Gastrocnemius medialis (tissue), 4 donors: ENCODE data around the gene THAP9. TPM values are rescaled to one million over a fixed set of nuclear protein-coding genes. Genes with fewer than 3 reads are reported as not detected.

Source experiments
- ATAC-seq, 2 donors: fragments of 150-250 bp; one replicate each; pipeline ENCODE4 v1.9.1; 2016
- DNase-seq, 2 donors: peaks; one replicate each; pipeline ENCODE4 v3.0.0-alpha.2; 2019
- H3K27ac ChIP-seq, 4 donors: fragments of 200-600 bp; sonication (generic); 1 replicate in 1 of 4; 2 replicates in 3 of 4; pipeline ENCODE4 v1.5.1; 2016 to 2018; ENCODE audit warnings: mild to moderate bottlenecking in 2 of 4, moderate library complexity in 1 of 4
- H3K27me3 ChIP-seq, 3 donors: fragments of 200-600 bp; sonication (generic) in 2 of 3; 1 replicate in 1 of 3; 2 replicates in 2 of 3; pipeline versions ENCODE4 v1.5.1 to v1.6.0; 2016 to 2019; ENCODE audit warnings: mild to moderate bottlenecking in 1 of 3, moderate library complexity in 1 of 3
- H3K36me3 ChIP-seq, 2 donors: fragments of 200-600 bp; sonication (generic) in 1 of 2; one replicate each; pipeline ENCODE4 v1.5.1; 2017 to 2018
- H3K4me1 ChIP-seq, 2 donors: fragments of 200-600 bp; sonication (generic) in 1 of 2; one replicate each; pipeline ENCODE4 v1.5.1; 2016 to 2017; ENCODE audit warnings: mild to moderate bottlenecking in 2 of 2
- H3K4me3 ChIP-seq, 4 donors: fragments of 200-600 bp; sonication (generic) in 3 of 4; 1 replicate in 1 of 4; 2 replicates in 3 of 4; pipeline ENCODE4 v1.5.1; 2016 to 2019; ENCODE audit warnings: mild to moderate bottlenecking in 2 of 4
- H3K9me3 ChIP-seq, 3 donors: fragments of 200-600 bp; sonication (generic) in 2 of 3; 1 replicate in 1 of 3; 2 replicates in 2 of 3; pipeline ENCODE4 v1.5.1; 2016 to 2019
- POLR2A ChIP-seq, 2 donors: fragments of 450-650 bp; IDR thresholded peaks; one replicate each; pipeline ENCODE4 v1.6.1; 2017; ENCODE audit warnings: antibody characterized with exemption in 2 of 2, mild to moderate bottlenecking in 2 of 2, moderate library complexity in 2 of 2
- in situ Hi-C, 4 donors: fragments of 200-750 bp; cut with MboI; loops; one replicate each; pipeline versions ENCODE4 v1.15.0 to v1.8.0; 2017; ENCODE audit warnings: low sequenced_read_pairs in 4 of 4
- intact Hi-C: fragments of 100-400 bp; cut with DNase I; formaldehyde crosslinking; loops from one replicate; pipeline ENCODE4 v1.15.1; 2023; ENCODE audit warnings: low total_unique reads
- total RNA-seq, 4 donors: library from RNA; depleted of rRNA; stranded (reverse); fragments of >200 nt; gene quantifications; one replicate each; pipeline versions ENCODE4 v1.1.0 to v1.2.3, GENCODE V29; 2016
- TF ChIP-seq, protein P1 (sequence below), 5 experiments: fragments of 450-650 bp in 3 of 5; fragments of 200-600 bp in 2 of 5; sonication (generic) in 2 of 5; IDR thresholded peaks in 4 of 5; conservative IDR thresholded peaks in 1 of 5; 1 replicate in 4 of 5; 2 replicates in 1 of 5; pipeline ENCODE4 v1.5.1; 2016 to 2019; ENCODE audit warnings: antibody characterized with exemption in 5 of 5, mild to moderate bottlenecking in 3 of 5, moderate library complexity in 3 of 5

The THAP9 gene
- total RNA-seq, 4 donors from 2014 or later = 7.6 to 11.1 (median 8.4) TPM

DNA sequence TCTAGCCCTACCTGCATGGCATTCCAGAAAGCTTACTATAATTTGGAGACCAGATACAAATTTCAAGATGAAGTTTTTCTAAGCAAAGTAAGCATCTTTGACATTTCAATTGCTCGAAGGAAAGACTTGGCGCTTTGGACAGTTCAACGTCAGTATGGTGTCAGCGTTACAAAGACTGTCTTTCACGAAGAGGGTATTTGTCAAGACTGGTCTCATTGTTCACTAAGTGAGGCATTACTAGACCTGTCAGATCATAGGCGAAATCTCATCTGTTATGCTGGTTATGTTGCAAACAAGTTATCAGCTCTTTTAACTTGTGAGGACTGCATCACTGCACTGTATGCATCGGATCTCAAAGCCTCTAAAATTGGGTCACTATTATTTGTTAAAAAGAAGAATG, 17.6 kb downstream of the THAP9 start:
- Histone ChIP-seq H3K9me3 (no peaks in the 10 kb centered on the region), H3K27ac (no peak overlapping the region), H3K4me3 (no peak overlapping the region), H3K27me3 (no peaks in the 10 kb centered on the region), H3K36me3 (peaks cover 0 to 7% of the 10 kb centered on the region in 2 donors), H3K4me1 (no peaks in the 10 kb centered on the region)
- DNase-seq (no peak), ATAC-seq (no peak)
- in situ Hi-C loops (loop anchor here in 2 of 4 donors (25.0 kb wide), 1 partner anchor 344 kb away; no protein-coding TSS in a partner anchor), intact Hi-C loops (no loop called here)
- no peak for TF ChIP-seq POLR2A (IDR thresholded peaks at IDR 0.05)

DNA sequence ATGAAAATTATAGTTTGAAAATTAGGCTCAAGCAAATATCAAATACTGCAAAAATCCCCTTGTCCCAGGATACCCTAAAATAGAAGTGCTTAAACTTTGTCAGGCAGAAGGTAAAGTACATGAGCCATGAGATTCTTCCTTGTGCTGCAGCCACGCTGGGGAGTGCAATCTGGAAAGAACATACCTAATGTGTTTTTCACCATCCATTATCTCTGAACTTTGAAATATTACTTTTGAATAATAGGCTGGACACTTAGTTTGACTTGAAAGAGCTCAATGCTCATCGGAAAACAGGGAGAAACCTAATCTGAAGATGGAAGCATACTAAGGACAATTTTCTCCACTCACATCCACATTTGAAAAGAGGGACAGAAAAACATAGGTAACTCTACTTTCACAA, 18.9 kb downstream of the THAP9 start:
- no peak overlapping the region for H3K27ac ChIP-seq
- H3K9me3 ChIP-seq = no peaks in the 10 kb centered on the region
- intact Hi-C loops = no loop called here
- TF ChIP-seq POLR2A (IDR thresholded peaks at IDR 0.05) = no peak
- TF ChIP-seq, protein P1, sequence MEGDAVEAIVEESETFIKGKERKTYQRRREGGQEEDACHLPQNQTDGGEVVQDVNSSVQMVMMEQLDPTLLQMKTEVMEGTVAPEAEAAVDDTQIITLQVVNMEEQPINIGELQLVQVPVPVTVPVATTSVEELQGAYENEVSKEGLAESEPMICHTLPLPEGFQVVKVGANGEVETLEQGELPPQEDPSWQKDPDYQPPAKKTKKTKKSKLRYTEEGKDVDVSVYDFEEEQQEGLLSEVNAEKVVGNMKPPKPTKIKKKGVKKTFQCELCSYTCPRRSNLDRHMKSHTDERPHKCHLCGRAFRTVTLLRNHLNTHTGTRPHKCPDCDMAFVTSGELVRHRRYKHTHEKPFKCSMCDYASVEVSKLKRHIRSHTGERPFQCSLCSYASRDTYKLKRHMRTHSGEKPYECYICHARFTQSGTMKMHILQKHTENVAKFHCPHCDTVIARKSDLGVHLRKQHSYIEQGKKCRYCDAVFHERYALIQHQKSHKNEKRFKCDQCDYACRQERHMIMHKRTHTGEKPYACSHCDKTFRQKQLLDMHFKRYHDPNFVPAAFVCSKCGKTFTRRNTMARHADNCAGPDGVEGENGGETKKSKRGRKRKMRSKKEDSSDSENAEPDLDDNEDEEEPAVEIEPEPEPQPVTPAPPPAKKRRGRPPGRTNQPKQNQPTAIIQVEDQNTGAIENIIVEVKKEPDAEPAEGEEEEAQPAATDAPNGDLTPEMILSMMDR (IDR thresholded peaks at IDR 0.05 in 4 of 5, conservative IDR thresholded peaks at IDR 0.05 in 1 of 5) = no peak
- H3K27me3 ChIP-seq = no peaks in the 10 kb centered on the region
- no peaks in the 10 kb centered on the region for H3K4me1 ChIP-seq
- DNase-seq (no peak), ATAC-seq (no peak)
- H3K4me3 ChIP-seq = no peak overlapping the region
- peaks cover 0 to 7% of the 10 kb centered on the region in 2 donors for H3K36me3 ChIP-seq
- in situ Hi-C loops = loop anchor here in 2 of 4 donors (25.0 kb wide), 1 partner anchor 343 kb away; no protein-coding TSS in a partner anchor

DNA sequence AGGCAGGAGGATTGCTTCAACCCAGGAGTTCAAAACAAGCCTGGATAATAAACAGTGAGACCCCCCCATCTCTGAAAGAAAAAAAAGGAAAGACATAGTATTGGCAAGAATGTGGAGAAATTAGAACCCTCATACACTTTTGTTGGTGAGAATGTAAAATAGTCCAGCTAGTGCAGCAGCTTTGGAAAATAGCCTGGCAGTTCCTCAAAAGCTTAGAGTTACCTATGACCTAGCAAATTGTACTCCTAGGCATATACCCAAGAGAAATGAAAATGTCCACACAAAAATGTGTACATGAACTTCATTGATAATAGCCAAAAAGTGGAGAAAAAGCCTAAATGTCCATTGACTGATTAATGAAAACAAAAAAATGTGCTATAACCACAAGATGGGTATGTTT, 21.3 kb downstream of the THAP9 start:
- Histone ChIP-seq H3K4me1 (no peaks in the 10 kb centered on the region), H3K36me3 (peaks cover 0 to 7% of the 10 kb centered on the region in 2 donors), H3K9me3 (no peaks in the 10 kb centered on the region), H3K27me3 (no peaks in the 10 kb centered on the region), H3K27ac (no peak overlapping the region), H3K4me3 (no peak overlapping the region)
- TF ChIP-seq, protein P1 (IDR thresholded peaks at IDR 0.05 in 4 of 5, conservative IDR thresholded peaks at IDR 0.05 in 1 of 5) = no peak
- no peak for TF ChIP-seq POLR2A (IDR thresholded peaks at IDR 0.05)
- intact Hi-C loops = no loop called here
- DNase-seq = no peak
- in situ Hi-C loops = loop anchor here in 2 of 4 donors (25.0 kb wide), 1 partner anchor 341 kb away; no protein-coding TSS in a partner anchor
- no peak for ATAC-seq

GRCh38 chr4:82930848-82931755, 30.6 kb downstream of the THAP9 start:
- Histone ChIP-seq H3K4me3 (no peak overlapping the region), H3K4me1 (peaks cover 11 to 13% of the 10 kb centered on the region in 2 donors), H3K9me3 (no peaks in the 10 kb centered on the region), H3K27ac (no peak overlapping the region), H3K27me3 (no peaks in the 10 kb centered on the region), H3K36me3 (peaks cover 0 to 11% of the 10 kb centered on the region in 2 donors)
- in situ Hi-C loops = no loop called here
- ATAC-seq = no peak
- TF ChIP-seq, protein P1 (IDR thresholded peaks at IDR 0.05 in 4 of 5, conservative IDR thresholded peaks at IDR 0.05 in 1 of 5) = no peak
- TF ChIP-seq POLR2A (IDR thresholded peaks at IDR 0.05) = no peak
- DNase-seq = no peak
- intact Hi-C loops = no loop called here

- in situ Hi-C loops (no loop called here), intact Hi-C loops (no loop called here)
- H3K4me1 ChIP-seq = peaks cover 11 to 13% of the 10 kb centered on the region in 2 donors
- ATAC-seq = no peak
- DNase-seq = no peak
- TF ChIP-seq, protein P1 (IDR thresholded peaks at IDR 0.05 in 4 of 5, conservative IDR thresholded peaks at IDR 0.05 in 1 of 5) = no peak
- TF ChIP-seq POLR2A (IDR thresholded peaks at IDR 0.05) = no peak
- no peak overlapping the region for H3K27ac ChIP-seq
- no peaks in the 10 kb centered on the region for H3K27me3 ChIP-seq
- peaks cover 0 to 41% of the 10 kb centered on the region in 2 donors for H3K36me3 ChIP-seq
- no peak overlapping the region for H3K4me3 ChIP-seq
- H3K9me3 ChIP-seq = no peaks in the 10 kb centered on the region
Observed at GRCh38 chr4:82934441-82934840, 33.9 kb downstream of the THAP9 start.
